ENCODE results near the gene CAMK2B.

GRCh38 chr7:44372560-44373417 lies 47.4 kb upstream of the CAMK2B start:
- TF ChIP-seq CTCF (IDR thresholded peaks at IDR 0.05) (no peak), POLR2A (IDR thresholded peaks at IDR 0.05) (no peak)

Data from esophagus squamous epithelium (tissue), 4 donors.